Erythroblast (primary cell): ENCODE measurements around the gene GPR68.

Source experiments
- GATA1 ChIP-seq: IDR thresholded peaks from 2 replicates; pipeline ENCODE4 v1.6.1; 2011; ENCODE audit warnings: low read depth, mild to moderate bottlenecking, control low read depth, low read length, moderate library complexity
- POLR2A ChIP-seq: IDR thresholded peaks from 2 replicates; pipeline ENCODE4 v1.6.1; 2011; ENCODE audit warnings: mild to moderate bottlenecking, low read length

GRCh38 chr14:91282954-91283645 is 38.6 kb upstream of the GPR68 start:
- no peak for TF ChIP-seq POLR2A
- TF ChIP-seq GATA1 = no peak
